G401.6 (cell line): Measurements from ENCODE around the gene USP24.
"Not testable (repeated sequence)": the region's sequence is repeated elsewhere in the genome, so short reads cannot be mapped to it uniquely, and the experiment has no call there.

ENCODE experiments used
- FAIRE-seq: peaks from 2 replicates; lab custom pipeline; 2012; peaks lifted over from hg19 to GRCh38; lab: Jason Lieb, UNC

Gene USP24

GRCh38 chr1:55197099-55197498 is 18.1 kb downstream of the USP24 start:
- FAIRE-seq: no peak

GRCh38 chr1:55196433-55197035 is 18.6 kb downstream of the USP24 start:
- FAIRE-seq: no peak

DNA sequence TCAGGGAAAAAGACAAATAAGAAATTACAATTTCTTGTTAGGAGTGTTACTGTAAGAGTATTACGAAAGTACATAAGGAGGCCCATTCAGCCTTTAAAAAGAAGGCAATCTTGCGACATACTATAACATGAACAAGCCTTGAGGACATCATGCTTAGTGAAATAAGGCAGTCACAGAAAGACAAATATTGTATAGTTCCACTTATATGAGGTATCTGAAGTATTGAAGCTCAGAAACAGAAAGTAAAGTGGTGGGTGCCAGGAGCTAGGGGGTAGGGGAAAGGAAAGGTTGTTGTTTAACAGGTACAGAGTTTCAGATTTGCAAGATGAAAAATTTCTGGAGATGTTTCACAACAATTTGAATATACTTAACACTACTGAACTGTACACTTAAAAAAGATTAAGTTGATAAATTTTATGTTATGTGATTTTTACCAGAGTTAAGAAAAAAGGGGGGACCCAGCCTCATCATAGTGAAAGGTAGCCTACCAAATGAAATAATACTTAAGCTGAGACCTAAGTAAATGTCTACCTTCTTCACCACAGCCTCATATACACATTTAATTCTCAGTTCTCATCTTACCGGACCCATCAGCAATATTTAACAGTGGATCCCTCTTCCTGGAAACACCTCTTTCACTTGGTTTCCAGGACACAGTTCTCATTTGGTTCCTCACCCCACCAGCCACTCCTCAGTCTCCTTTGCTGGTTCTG is 19.5 kb downstream of the USP24 start:
- no peak for FAIRE-seq

DNA sequence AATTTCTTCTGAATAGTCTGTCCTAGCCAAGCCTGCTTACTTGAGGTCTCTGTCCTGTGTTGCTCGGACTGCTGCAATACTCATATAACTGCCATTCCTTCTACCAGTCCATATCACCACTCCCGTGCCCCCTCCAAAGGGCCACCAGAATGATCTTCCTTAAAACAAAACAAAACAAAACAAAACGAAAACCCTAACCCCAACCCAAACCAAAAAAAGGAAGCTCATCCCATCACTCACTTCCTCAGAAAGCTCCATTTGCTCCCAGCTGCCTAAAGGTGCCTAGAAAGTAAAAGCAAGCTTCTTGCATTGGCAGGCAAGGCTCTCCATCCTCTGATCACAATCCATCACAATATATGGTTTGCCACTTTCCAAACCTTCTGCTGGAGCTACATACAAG is 20.3 kb downstream of the USP24 start:
- FAIRE-seq: no peak

DNA sequence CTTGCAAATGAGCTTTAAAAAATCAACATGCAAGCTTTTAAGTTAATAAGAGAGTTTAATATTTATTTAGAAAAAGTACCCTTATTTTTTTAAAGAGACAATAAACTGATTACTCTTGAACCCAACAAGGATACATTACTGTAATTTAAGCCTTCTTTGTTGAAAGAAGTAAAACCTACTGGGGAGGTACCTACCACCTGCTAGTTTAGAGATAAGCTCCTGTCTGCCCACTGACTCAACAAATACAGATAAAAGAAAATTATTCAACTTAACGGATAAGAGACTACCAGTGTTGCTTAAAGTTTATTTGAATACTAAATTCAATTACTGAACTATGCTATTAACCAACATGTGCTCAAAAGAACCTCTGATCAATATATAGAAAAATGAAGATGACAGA is 23.1 kb downstream of the USP24 start:
- FAIRE-seq: no peak

DNA sequence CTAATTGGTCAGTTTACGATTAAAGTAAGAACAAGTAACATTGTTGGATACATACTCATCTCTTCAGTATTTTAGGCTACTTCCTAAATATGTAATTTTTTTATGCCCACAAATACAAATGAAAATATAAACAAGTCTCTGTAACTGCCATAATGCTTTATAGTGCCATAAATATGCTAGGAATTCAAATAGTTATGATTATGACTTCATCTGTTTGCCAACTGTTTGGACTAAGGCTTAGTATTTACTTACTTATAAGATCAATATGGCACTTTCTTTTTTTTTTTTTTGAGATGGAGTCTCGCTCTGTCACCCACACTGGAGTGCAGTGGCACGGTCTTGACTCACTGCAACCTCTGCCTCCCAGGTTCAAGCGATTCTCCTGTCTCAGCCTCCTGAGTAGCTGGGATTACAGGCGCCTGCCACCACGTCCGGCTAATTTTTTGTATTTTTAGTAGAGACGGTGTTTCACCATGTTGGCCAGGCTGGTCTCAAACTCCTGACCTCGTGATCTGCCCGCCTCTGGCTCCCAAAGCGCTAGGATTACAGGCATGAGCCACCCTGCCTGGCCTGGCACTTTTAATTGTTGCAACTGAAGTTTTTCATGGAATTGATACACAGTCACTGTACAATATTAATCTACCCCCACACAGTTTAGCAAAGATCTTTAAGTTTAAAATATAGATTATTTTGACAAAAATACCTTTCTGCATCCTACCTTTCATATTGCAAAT is 23.8 kb downstream of the USP24 start:
- FAIRE-seq: not testable (repeated sequence)

DNA sequence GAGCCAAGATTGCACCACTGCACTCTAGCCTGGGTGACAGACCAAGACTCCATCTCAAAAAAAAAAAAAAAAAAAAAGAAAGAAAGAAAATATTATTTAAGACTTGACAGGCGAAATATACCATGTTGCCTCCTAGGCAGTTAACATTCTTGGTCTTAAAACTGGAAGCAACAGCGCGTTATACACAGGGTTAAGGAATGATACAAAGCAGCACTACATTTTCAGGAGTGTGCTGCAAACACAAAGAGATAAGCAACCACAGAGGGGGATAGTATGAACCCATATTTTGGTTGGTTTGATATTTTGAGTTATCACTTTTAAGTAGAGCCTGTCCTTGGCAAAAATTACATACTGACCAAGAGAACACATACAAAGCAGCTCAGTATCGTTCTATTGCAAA is 25.1 kb downstream of the USP24 start:
- FAIRE-seq: no peak

- FAIRE-seq: no peak
Observed at GRCh38 chr1:55188909-55189308, 26.3 kb downstream of the USP24 start.

- FAIRE-seq: no peak
Observed at GRCh38 chr1:55185832-55186231, 29.3 kb downstream of the USP24 start.

- FAIRE-seq: no peak
Observed at GRCh38 chr1:55184859-55185258, 30.3 kb downstream of the USP24 start.

GRCh38 chr1:55181666-55182065 is 33.5 kb downstream of the USP24 start:
- no peak for FAIRE-seq

DNA sequence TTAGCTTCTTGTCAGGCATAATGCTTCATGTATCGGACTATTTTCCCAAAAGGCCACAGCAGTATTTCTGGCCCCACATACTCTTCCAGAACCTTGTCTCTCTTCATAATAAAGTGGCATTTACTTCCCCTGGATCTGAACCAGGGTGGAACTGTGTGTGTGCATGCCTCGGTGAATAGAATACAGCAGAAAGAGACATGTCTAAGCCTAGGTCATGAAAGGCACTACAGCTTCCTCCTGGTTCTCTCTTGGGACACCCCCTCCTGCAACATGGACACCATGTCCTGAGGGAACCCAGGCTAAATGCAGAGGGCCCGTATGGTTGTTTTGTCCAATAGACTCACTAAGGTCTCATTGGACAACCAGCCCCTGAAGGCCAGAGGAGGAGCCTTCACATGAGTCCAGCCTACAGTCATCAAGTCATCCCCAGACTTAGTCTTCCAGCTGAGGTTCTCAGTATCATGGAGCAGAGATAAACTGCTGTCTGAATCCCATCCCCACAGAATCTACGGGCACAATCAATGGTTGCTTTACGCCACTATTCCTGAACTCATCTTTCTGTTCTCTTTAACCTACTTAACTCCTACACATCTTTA is 35.0 kb downstream of the USP24 start:
- FAIRE-seq: no peak

- no peak for FAIRE-seq
Observed at GRCh38 chr1:55179177-55179835, 35.9 kb downstream of the USP24 start.

DNA sequence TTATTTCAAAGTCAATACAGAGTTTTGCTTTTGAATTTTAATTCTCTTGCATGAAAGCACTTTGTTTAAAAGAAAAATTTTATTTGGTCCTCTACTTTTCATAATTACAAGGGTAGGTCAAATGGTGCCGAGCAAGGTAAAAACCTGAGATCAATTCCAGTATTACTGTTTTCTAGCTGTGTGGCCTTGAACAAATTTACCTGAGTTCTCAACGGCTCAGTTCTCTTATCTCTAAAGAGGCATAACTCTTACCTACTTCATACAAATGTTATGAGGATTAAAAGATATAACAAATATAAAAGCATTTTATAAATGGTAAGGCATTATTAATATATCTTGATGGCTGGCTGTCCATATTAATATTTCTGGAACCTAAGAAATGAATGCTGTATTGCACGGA is 42.5 kb downstream of the USP24 start:
- FAIRE-seq: no peak

GRCh38 chr1:55172272-55172671 is 42.9 kb downstream of the USP24 start:
- FAIRE-seq: no peak

- no peak for FAIRE-seq
Observed at GRCh38 chr1:55171694-55172093, 43.5 kb downstream of the USP24 start.

DNA sequence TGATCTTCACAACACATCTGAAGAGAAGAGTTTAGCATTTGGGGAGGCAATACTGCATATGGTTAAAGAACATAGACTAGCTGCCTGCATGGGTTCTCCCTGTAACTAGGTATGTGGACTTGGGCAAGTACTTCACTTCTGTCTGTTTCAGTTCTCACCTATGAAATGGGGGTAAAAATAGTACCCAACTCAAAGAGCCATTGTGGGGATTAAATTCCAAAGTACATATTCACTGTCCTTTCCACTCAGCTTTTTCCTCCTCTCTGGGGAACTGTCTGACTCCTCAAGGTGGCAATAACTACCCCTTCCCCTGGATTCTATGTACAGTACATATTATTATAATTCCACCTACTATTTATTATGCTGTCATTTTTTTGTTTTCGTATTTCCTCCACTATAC is 44.7 kb downstream of the USP24 start:
- FAIRE-seq: no peak

- peak; percentile 13 for FAIRE-seq
Observed at GRCh38 chr1:55169126-55169525, 46.0 kb downstream of the USP24 start.

DNA sequence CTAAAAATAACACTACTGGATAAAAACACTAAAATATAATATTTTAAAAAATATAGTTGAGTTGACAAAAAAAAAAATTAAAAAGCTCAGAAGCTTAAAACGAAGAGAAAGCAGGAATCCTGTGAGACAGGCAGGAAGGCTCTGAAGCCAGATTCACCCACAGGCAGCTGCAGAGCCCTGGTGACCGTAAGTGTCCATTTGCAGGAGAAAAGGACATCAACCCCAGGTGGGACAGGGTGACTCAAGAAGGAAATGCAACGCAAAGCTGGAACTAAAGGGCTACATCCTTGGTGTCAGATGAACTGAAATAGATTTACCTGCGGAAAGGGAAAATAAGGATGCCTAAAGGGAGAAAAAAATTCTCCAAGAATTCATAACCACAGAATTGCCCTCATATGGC is 46.8 kb downstream of the USP24 start:
- no peak for FAIRE-seq

DNA sequence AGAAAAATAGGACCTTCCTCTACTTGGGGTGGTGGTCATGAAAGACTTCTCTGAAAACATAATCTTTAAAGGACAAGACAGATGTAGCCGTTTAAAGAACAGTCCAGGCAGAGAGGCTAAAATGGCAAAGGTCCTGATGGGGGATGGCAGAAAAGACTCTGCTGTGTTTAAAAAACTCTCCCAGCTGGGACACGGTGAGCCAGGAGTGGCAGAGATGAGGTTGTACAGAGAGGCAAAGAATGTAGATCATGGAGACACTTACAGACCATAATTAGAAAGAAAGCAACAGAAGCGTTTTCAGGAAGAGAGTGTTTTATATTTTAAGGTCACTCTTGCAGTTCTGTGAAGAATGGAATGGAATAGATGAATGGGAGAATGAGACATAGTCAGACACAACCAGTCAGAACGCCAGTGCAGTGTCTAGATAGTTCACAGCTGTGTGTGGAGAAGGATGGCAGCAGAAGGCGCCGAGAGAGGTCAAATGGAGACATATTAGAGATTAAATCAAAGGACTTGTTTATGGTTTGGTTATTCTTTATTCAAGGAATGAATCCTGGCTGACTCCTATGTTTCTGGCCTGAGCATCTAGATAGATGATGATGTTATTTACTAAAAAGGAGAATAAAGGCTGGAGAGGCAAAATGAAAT is 47.8 kb downstream of the USP24 start:
- no peak for FAIRE-seq

DNA sequence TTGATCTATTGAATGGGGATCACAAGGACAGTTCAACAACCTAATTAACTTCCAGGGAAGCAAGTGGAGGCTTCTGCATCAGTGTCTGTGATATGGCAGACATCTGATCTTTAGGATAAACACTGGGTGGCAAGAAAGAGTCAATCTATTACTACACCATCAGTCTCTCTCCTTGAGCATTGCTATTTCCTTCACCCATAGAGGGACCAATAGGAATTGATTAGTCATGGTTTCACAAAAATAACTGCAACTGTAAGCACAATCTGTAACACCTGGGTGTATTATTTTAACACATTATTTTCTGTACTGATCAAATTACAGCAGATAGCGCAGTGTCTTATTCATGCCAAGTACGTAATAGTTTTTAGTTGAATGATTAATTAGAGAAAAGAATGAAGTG is 50.3 kb downstream of the USP24 start:
- no peak for FAIRE-seq

- FAIRE-seq: no peak
Observed at GRCh38 chr1:55159571-55159970, 55.6 kb downstream of the USP24 start.
